Peyer's patch (tissue), 4 donors: ENCODE data around the gene TMEM51. TPM values are rescaled to one million over a fixed set of nuclear protein-coding genes. Genes with fewer than 3 reads are reported as not detected.

Experiments used
- DNase-seq, 3 donors: peaks; one replicate each; pipeline ENCODE4 v3.0.0-alpha.2; 2017 to 2019
- H3K27ac ChIP-seq, 4 donors: fragments of 200-600 bp; sonication (generic); one replicate each; pipeline ENCODE4 v1.5.1; 2016 to 2019
- H3K27me3 ChIP-seq, 2 donors: fragments of 200-600 bp; sonication (generic); one replicate each; pipeline ENCODE4 v1.5.1; 2019
- H3K36me3 ChIP-seq, 3 donors: fragments of 200-600 bp; sonication (generic); one replicate each; pipeline ENCODE4 v1.5.1; 2016 to 2019
- H3K4me1 ChIP-seq, 4 donors: fragments of 200-600 bp; sonication (generic); one replicate each; pipeline ENCODE4 v1.5.1; 2016 to 2019
- H3K4me3 ChIP-seq, 4 donors: fragments of 200-600 bp; sonication (generic); 1 replicate in 3 of 4; 2 replicates in 1 of 4; pipeline ENCODE4 v1.5.1; 2016 to 2019; ENCODE audit warnings: mild to moderate bottlenecking in 1 of 4
- H3K9me3 ChIP-seq, 4 donors: fragments of 200-600 bp; sonication (generic); one replicate each; pipeline ENCODE4 v1.5.1; 2016 to 2019; ENCODE audit warnings: mild to moderate bottlenecking in 1 of 4
- CTCF ChIP-seq, 6 experiments: fragments of 450-650 bp in 4 of 6; fragments of 200-600 bp in 2 of 6; sonication (generic) in 1 of 6; IDR thresholded peaks; one replicate each; pipeline ENCODE4 v1.5.1; 2017 to 2019; ENCODE audit warnings: antibody characterized with exemption in 6 of 6, mild to moderate bottlenecking in 3 of 6, moderate library complexity in 1 of 6
- POLR2A ChIP-seq, 2 donors: fragments of 450-650 bp; IDR thresholded peaks; one replicate each; pipeline ENCODE4 v1.5.1; 2017; ENCODE audit warnings: antibody characterized with exemption in 2 of 2, mild to moderate bottlenecking in 2 of 2, moderate library complexity in 2 of 2
- total RNA-seq, 4 donors: library from RNA; depleted of rRNA; stranded (reverse); fragments of >200 nt; gene quantifications; one replicate each; pipeline ENCODE4 v1.1.0, GENCODE V29; 2016

Gene TMEM51
- total RNA-seq, 4 donors from 2014 or later: 3.3 to 31.0 (median 20.6) TPM

GRCh38 chr1:15155888-15156741, 2.6 kb downstream of the TMEM51 start:
- Histone ChIP-seq H3K27ac (peak overlapping the region in 3 of 4 donors; percentile 38 to 96 (median 96)), H3K4me3 (peak overlapping the region in 1 of 4 donors; percentile 23), H3K27me3 (no peaks in the 10 kb centered on the region), H3K36me3 (no peaks in the 10 kb centered on the region), H3K4me1 (peaks cover 0 to 67% (median 3%) of the 10 kb centered on the region in 4 donors), H3K9me3 (no peaks in the 10 kb centered on the region)
- DNase-seq: peak in 1 of 3 donors; percentile 38
- no peak for TF ChIP-seq POLR2A (IDR thresholded peaks at IDR 0.05)
- no peak for TF ChIP-seq CTCF (IDR thresholded peaks at IDR 0.05)

GRCh38 chr1:15156807-15157380, 3.3 kb downstream of the TMEM51 start:
- H3K27ac ChIP-seq: peak overlapping the region in 2 of 4 donors; percentile 96
- no peaks in the 10 kb centered on the region for H3K27me3 ChIP-seq
- no peak overlapping the region for H3K4me3 ChIP-seq
- no peaks in the 10 kb centered on the region for H3K36me3 ChIP-seq
- H3K9me3 ChIP-seq: no peaks in the 10 kb centered on the region
- peak in 1 of 3 donors; percentile 42 for DNase-seq
- TF ChIP-seq POLR2A (IDR thresholded peaks at IDR 0.05) (no peak), CTCF (IDR thresholded peaks at IDR 0.05) (no peak)
- H3K4me1 ChIP-seq: peaks cover 0 to 60% (median 3%) of the 10 kb centered on the region in 4 donors

GRCh38 chr1:15157524-15158399, 4.2 kb downstream of the TMEM51 start:
- Histone ChIP-seq H3K27me3 (no peaks in the 10 kb centered on the region), H3K27ac (peak overlapping the region in 2 of 4 donors; percentile 46 to 96), H3K4me1 (peaks cover 0 to 56% (median 3%) of the 10 kb centered on the region in 4 donors), H3K4me3 (no peak overlapping the region), H3K36me3 (no peaks in the 10 kb centered on the region), H3K9me3 (no peaks in the 10 kb centered on the region)
- TF ChIP-seq CTCF (IDR thresholded peaks at IDR 0.05) (no peak), POLR2A (IDR thresholded peaks at IDR 0.05) (no peak)
- DNase-seq: no peak

- Histone ChIP-seq H3K4me1 (peaks cover 0 to 56% (median 1%) of the 10 kb centered on the region in 4 donors), H3K36me3 (no peaks in the 10 kb centered on the region), H3K27ac (peak overlapping the region in 2 of 4 donors; percentile 46 to 64), H3K4me3 (no peak overlapping the region), H3K9me3 (no peaks in the 10 kb centered on the region), H3K27me3 (no peaks in the 10 kb centered on the region)
- DNase-seq: no peak
- TF ChIP-seq POLR2A (IDR thresholded peaks at IDR 0.05) (no peak), CTCF (IDR thresholded peaks at IDR 0.05) (no peak)
These were observed 5.1 kb downstream of the TMEM51 start for GRCh38 chr1:15158506-15159165.

GRCh38 chr1:15159166-15159555, 5.6 kb downstream of the TMEM51 start:
- Histone ChIP-seq H3K4me1 (peaks cover 0 to 56% (median 0%) of the 10 kb centered on the region in 4 donors), H3K27me3 (no peaks in the 10 kb centered on the region), H3K36me3 (no peaks in the 10 kb centered on the region), H3K9me3 (no peaks in the 10 kb centered on the region), H3K27ac (peak overlapping the region in 1 of 4 donors; percentile 64), H3K4me3 (no peak overlapping the region)
- no peak for DNase-seq
- TF ChIP-seq POLR2A (IDR thresholded peaks at IDR 0.05): no peak
- TF ChIP-seq CTCF (IDR thresholded peaks at IDR 0.05): no peak
